ENCODE measurements around the gene RO60.

RO60 gene

GRCh38 chr1:193105821-193106177, 46.4 kb downstream of the RO60 start:
- Mint-ChIP-seq H3K27me3 (no peaks in the 10 kb centered on the region), H3K9me3 (no peaks in the 10 kb centered on the region), H3K36me3 (ENCODE audit: low read depth) (peaks cover 20% of the 10 kb centered on the region), H3K4me1 (ENCODE audit: low read depth) (peaks cover 24% of the 10 kb centered on the region), H3K4me3 (peak overlapping the region; percentile 90), H3K27ac (peak overlapping the region; percentile 93)
- intact Hi-C loops (cut with micrococcal nuclease): loop anchor here (1.0 to 5.0 kb wide), 3 partner anchors 17 to 293 kb away; partner anchors contain the start of genes CDC73, RO60 and UCHL5

- Mint-ChIP-seq H3K9me3 (no peaks in the 10 kb centered on the region), H3K27me3 (no peaks in the 10 kb centered on the region), H3K27ac (no peak overlapping the region), H3K4me1 (ENCODE audit: low read depth) (peaks cover 25% of the 10 kb centered on the region), H3K4me3 (no peak overlapping the region), H3K36me3 (ENCODE audit: low read depth) (peaks cover 11% of the 10 kb centered on the region)
- intact Hi-C loops (cut with micrococcal nuclease): loop anchor here (5.0 kb wide), 1 partner anchor 296 kb away; no protein-coding TSS in a partner anchor
Observed at GRCh38 chr1:193108471-193108870, 49.1 kb downstream of the RO60 start.

Measured in dendritic cell treated with granulocyte-macrophage colony-stimulating factor and Interleukin-4, amounts not matched to agents 40 ng/mL and 50 ng/mL, for 4 days (primary cell).